Esophagus squamous epithelium (tissue), 4 donors: Measurements from ENCODE around the gene MAPK7.

Source experiments
- POLR2A ChIP-seq, 4 donors: fragments of 450-650 bp; IDR thresholded peaks; one replicate each; pipeline ENCODE4 v1.6.1; 2017; ENCODE audit warnings: antibody characterized with exemption in 4 of 4, mild to moderate bottlenecking in 4 of 4, moderate library complexity in 3 of 4
- TF ChIP-seq, protein P1 (sequence below), 6 experiments: fragments of 450-650 bp in 4 of 6; fragments of 200-600 bp in 2 of 6; sonication (generic) in 2 of 6; IDR thresholded peaks; one replicate each; pipeline ENCODE4 v1.5.1; 2016 to 2019; ENCODE audit warnings: antibody characterized with exemption in 6 of 6, mild to moderate bottlenecking in 4 of 6, moderate library complexity in 4 of 6

GRCh38 chr17:19404264-19404663 lies 26.0 kb downstream of the MAPK7 start:
- TF ChIP-seq, protein P1, sequence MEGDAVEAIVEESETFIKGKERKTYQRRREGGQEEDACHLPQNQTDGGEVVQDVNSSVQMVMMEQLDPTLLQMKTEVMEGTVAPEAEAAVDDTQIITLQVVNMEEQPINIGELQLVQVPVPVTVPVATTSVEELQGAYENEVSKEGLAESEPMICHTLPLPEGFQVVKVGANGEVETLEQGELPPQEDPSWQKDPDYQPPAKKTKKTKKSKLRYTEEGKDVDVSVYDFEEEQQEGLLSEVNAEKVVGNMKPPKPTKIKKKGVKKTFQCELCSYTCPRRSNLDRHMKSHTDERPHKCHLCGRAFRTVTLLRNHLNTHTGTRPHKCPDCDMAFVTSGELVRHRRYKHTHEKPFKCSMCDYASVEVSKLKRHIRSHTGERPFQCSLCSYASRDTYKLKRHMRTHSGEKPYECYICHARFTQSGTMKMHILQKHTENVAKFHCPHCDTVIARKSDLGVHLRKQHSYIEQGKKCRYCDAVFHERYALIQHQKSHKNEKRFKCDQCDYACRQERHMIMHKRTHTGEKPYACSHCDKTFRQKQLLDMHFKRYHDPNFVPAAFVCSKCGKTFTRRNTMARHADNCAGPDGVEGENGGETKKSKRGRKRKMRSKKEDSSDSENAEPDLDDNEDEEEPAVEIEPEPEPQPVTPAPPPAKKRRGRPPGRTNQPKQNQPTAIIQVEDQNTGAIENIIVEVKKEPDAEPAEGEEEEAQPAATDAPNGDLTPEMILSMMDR (IDR thresholded peaks at IDR 0.05): no peak
- TF ChIP-seq POLR2A (IDR thresholded peaks at IDR 0.05): no peak
